GM13976 (cell line): ENCODE data around the gene GALNT2.

Experiments used
- DNase-seq: peaks from one replicate; pipeline ENCODE4 v3.0.0; 2012; ENCODE audit warnings: low spot score
- CTCF ChIP-seq: IDR thresholded peaks from 2 replicates; pipeline ENCODE4 v1.5.1; 2012; ENCODE audit warnings: borderline replicate concordance, mild to moderate bottlenecking; ENCODE audit not compliant: insufficient read depth; ENCODE audit errors: extremely low read depth, missing control alignments, control extremely low read depth
- in situ Hi-C: fragments of 300-500 bp; cut with MboI; formaldehyde crosslinking; loops from one replicate; pipeline ENCODE4 v1.12.0; 2022; ENCODE audit warnings: low sequenced_read_pairs, mixed read lengths, inconsistent platforms; ENCODE audit not compliant: unreplicated experiment

Gene GALNT2

DNA sequence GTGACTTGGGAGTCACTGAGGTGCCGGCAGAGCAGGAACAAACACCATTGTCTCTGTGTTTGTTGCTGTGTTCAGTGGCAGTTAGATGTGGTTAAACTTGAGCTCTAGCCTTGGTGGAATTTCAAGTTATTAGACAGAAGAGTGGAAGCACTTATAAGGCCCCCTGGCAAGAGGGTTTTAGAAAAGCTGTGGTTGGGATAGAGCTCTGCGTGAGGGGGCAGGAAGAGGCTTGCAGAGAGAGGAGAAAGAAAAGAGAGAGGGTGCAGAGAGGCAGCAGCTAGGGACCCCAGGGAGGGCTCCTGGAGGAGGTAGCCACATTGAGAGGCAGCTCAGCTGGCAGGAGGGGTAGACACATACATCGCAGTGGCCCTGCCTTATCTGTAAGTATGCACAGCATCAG lies 128.2 kb downstream of the GALNT2 start:
- no peak for DNase-seq
- no peak for TF ChIP-seq CTCF
- in situ Hi-C loops = no loop called here

DNA sequence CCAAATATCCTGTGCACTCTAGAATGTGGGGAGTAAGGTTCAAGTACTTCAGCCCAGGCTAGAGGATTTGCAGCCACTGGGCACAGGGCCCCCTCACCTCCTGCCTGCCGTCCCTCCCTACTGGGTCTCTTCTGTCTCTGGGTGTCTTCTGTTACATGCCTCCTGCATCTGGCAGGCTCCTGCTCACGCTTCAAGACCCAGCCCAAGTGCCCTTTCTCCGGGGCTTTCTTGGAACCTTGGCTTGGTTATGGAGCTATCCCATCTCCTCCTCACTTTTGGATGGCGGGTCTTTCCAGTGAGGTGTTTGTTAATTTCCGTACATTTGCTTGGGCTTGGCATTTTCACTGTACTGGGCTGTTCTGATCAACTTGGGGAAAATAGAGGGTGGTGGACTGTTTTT lies 129.0 kb downstream of the GALNT2 start:
- DNase-seq = no peak
- TF ChIP-seq CTCF = no peak
- in situ Hi-C loops = no loop called here

- no peak for DNase-seq
- in situ Hi-C loops = no loop called here
- TF ChIP-seq CTCF = no peak
Measured at GRCh38 chr1:230197644-230198567, 130.9 kb downstream of the GALNT2 start.

DNA sequence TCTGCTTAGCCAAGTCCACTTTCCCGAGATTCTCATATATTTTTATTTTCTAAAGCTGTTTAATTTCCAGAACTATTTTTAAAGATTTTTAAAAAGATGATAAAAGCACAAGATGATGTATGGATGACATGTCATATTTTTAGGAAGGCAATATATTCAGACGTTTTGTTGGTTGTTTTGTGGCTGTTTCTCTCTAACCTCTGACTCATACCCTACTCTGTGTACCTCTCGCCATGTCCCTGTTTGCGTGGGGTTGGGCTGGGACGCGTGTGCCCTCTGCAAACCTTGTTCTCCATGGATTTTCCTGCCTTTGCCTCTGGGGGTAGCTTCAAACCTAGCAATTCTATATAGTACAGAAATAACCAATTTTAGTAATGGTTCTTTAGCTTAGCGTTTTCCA lies 132.0 kb downstream of the GALNT2 start:
- no peak for TF ChIP-seq CTCF
- in situ Hi-C loops = no loop called here
- DNase-seq = no peak

DNA sequence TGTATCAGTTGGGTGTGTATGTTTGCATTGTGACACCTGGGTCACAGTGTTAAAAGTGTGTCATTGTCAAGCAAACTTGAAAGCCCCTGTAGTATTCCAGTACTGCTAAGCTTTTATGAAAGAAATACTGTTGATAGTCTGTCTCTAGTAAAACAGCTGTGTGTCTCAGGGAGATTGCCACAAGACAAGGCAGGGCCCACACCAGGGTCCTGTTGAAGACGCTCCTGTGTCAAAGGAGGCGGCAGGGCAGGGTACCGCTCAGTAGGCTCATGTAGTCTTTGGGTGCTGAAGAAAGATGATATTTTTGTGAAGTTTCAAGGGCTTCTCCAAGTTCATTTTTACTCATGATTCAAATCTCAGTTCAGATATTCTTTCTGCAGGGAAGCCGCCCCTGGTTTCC lies 132.5 kb downstream of the GALNT2 start:
- TF ChIP-seq CTCF = no peak

GRCh38 chr1:230200276-230200675 lies 133.2 kb downstream of the GALNT2 start:
- in situ Hi-C loops = no loop called here
- no peak for DNase-seq
- no peak for TF ChIP-seq CTCF

More for the DNA sequence above, 132.5 kb downstream of the GALNT2 start:
- in situ Hi-C loops = no loop called here
- no peak for DNase-seq
